Left ventricle myocardium inferior (tissue), 1 donor: ENCODE measurements around the gene ZFP69. TPM values are rescaled to one million over a fixed set of nuclear protein-coding genes. Genes with fewer than 3 reads are reported as not detected.

Experiments used
- DNase-seq: peaks from one replicate; pipeline ENCODE4 v3.0.0-alpha.2; 2020
- H3K27ac ChIP-seq: fragments of 200-600 bp; replicated peaks from 2 replicates; pipeline ENCODE4 v1.8.0; 2021
- H3K27me3 ChIP-seq: fragments of 200-600 bp; 2 replicates; pipeline ENCODE4 v1.8.0; 2021; ENCODE audit warnings: low read depth
- H3K36me3 ChIP-seq: fragments of 200-600 bp; 2 replicates; pipeline ENCODE4 v1.8.0; 2021
- H3K4me1 ChIP-seq: fragments of 200-600 bp; 2 replicates; pipeline ENCODE4 v1.8.0; 2021
- H3K4me3 ChIP-seq: fragments of 200-600 bp; 2 replicates; pipeline ENCODE4 v1.8.0; 2021; ENCODE audit warnings: mild to moderate bottlenecking, moderate library complexity
- H3K9me3 ChIP-seq: fragments of 200-600 bp; replicated peaks from 2 replicates; pipeline ENCODE4 v1.8.0; 2021
- intact Hi-C: fragments of 100-400 bp; cut with micrococcal nuclease; formaldehyde crosslinking; loops from one replicate; pipeline ENCODE4 v1.11.0; 2022
- total RNA-seq: library from RNA; stranded (reverse); fragmentation: NEBNext Ultra II Directional; extraction: Animal tissue kit (Norgen Biotek cat#: 25700); gene quantifications from one replicate; pipeline ENCODE4 v1.2.1, GENCODE V29; 2021
- TF ChIP-seq, protein P1 (sequence below): fragments of 200-600 bp; IDR thresholded peaks from 2 replicates; pipeline ENCODE4 v1.8.0; 2021; ENCODE audit warnings: antibody characterized with exemption, mild to moderate bottlenecking, borderline replicate concordance
- donor health status: DM: no; HTN: yes; CAD: no; lungs with severe emphysema.

The ZFP69 gene
- total RNA-seq, 1 donor from 2014 or later: 1.9 TPM

DNA sequence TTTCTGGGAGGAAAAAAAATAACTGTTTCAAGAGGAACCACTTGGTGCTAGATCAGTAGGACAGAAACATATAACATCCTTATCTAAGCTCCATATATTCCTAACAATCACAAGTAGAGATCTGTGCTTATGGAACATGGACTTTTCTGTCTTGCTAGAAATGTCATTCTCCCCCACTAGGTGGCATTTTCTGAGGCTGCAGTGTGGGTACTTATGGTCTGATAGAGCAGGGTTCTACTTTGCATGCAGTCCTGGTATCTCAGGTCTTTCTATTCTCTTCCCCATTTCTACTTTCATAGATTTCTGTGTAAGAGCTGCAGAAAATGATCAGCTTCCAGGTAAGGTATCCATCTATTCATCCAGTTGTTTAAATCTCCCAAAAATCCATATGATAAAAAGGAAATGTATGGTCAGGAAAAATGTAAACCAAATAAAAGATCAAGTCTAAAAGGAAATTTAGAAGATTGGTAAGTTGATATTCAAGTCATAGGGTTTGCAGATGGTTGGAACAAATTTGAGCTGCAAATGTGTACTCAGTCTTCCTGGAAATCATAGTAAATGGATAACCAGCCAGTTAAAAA lies 55.8 kb downstream of the ZFP69 start:
- Histone ChIP-seq H3K9me3 (peaks cover 6% of the 10 kb centered on the region), H3K27ac (peak overlapping the region; percentile 91), H3K27me3 (no peaks in the 10 kb centered on the region), H3K4me3 (peak overlapping the region; percentile 76), H3K36me3 (peaks cover 22% of the 10 kb centered on the region), H3K4me1 (peaks cover 28% of the 10 kb centered on the region)
- TF ChIP-seq, protein P1, sequence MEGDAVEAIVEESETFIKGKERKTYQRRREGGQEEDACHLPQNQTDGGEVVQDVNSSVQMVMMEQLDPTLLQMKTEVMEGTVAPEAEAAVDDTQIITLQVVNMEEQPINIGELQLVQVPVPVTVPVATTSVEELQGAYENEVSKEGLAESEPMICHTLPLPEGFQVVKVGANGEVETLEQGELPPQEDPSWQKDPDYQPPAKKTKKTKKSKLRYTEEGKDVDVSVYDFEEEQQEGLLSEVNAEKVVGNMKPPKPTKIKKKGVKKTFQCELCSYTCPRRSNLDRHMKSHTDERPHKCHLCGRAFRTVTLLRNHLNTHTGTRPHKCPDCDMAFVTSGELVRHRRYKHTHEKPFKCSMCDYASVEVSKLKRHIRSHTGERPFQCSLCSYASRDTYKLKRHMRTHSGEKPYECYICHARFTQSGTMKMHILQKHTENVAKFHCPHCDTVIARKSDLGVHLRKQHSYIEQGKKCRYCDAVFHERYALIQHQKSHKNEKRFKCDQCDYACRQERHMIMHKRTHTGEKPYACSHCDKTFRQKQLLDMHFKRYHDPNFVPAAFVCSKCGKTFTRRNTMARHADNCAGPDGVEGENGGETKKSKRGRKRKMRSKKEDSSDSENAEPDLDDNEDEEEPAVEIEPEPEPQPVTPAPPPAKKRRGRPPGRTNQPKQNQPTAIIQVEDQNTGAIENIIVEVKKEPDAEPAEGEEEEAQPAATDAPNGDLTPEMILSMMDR: peak; percentile 62
- intact Hi-C loops: no loop called here
- DNase-seq: no peak

DNA sequence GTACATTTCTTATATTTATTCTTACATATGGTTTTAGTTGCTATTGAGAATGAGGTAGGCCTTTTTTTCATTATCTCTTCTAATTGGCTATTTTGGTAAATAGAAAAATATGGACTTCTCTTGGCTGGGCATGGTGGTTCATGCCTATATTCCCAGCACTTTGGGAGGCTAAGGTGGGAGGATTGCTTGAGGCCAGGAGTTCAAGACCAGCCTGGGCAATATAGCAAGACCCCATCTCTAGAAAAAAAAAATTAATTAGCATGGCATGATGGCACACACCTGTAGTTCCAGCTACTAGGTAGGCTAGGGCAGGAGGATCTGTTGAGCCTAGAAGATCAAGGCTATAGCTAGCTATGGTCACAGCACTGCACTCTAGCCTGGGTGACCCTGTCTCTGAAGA lies 57.5 kb downstream of the ZFP69 start:
- Histone ChIP-seq H3K4me3 (no peak overlapping the region), H3K27me3 (no peaks in the 10 kb centered on the region), H3K4me1 (peaks cover 28% of the 10 kb centered on the region), H3K27ac (no peak overlapping the region), H3K9me3 (peaks cover 9% of the 10 kb centered on the region), H3K36me3 (peaks cover 36% of the 10 kb centered on the region)
- TF ChIP-seq, protein P1: no peak
- no peak for DNase-seq
- intact Hi-C loops: no loop called here

DNA sequence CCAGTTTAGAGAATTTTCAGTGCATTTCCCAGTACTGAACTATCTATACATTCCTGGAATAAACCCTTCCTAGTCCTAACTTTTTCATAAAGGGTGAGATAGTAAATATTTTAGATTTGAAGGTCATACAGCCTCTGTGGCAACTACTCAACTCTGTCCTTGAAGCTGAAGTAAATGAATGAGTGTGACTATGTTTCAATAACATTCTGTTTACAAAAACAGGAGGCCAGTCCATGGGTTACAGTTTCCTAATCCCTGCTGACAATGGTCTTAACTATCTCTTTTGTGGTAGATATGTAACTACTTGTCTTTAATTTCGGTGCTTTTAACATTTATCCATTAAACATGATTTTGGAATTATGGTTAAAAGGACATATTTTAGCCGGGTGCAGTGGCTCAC lies 58.6 kb downstream of the ZFP69 start:
- Histone ChIP-seq H3K27me3 (no peaks in the 10 kb centered on the region), H3K4me1 (peaks cover 24% of the 10 kb centered on the region), H3K36me3 (peaks cover 41% of the 10 kb centered on the region), H3K9me3 (peaks cover 9% of the 10 kb centered on the region), H3K27ac (no peak overlapping the region), H3K4me3 (no peak overlapping the region)
- TF ChIP-seq, protein P1: no peak
- DNase-seq: no peak
- intact Hi-C loops: no loop called here

DNA sequence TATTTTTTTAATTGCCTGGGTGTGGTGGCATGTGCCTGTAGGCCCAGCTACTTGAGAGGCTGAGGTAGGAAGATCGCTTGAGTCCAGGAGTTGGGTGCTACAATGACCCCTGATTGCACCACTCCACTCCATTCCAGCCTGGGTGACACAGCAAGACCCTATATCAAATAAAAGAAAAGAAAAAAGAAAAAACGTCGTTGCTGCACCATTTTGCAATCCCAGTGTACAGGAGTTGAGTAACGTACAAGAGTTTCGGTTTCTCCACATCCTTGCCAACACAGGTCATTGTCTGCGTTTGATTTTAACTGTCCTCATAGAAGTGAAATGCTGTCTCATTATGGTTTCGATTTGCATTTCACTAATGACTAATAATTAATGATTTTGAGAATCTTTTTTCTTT lies 62.2 kb downstream of the ZFP69 start:
- intact Hi-C loops: no loop called here
- Histone ChIP-seq H3K36me3 (peaks cover 69% of the 10 kb centered on the region), H3K4me1 (no peaks in the 10 kb centered on the region), H3K27me3 (no peaks in the 10 kb centered on the region), H3K9me3 (peaks cover 11% of the 10 kb centered on the region), H3K4me3 (no peak overlapping the region), H3K27ac (no peak overlapping the region)
- no peak for DNase-seq
- TF ChIP-seq, protein P1: no peak

Other genes starting within 250 kb of the ZFP69 start
- not detected for gene TMCO2, start 229.4 kb upstream of the ZFP69 start, total RNA-seq
- 33.8 TPM for gene ZMPSTE24, start 219.1 kb upstream of the ZFP69 start, total RNA-seq
- 0.27 TPM for gene COL9A2, start 160.0 kb upstream of the ZFP69 start, total RNA-seq
- gene SMAP2, start 103.6 kb upstream of the ZFP69 start, total RNA-seq: 15.0 TPM
- 1.1 TPM for gene ZFP69B, start 26.8 kb upstream of the ZFP69 start, total RNA-seq
- 3.6 TPM for gene EXO5, start 31.5 kb downstream of the ZFP69 start, total RNA-seq
- 7.8 TPM for gene ZNF684, start 54.3 kb downstream of the ZFP69 start, total RNA-seq
- gene RIMS3, start 188.4 kb downstream of the ZFP69 start, total RNA-seq: 0.74 TPM
- 62.2 TPM for gene NFYC, start 214.4 kb downstream of the ZFP69 start, total RNA-seq